Measurements from ENCODE around the gene ANGEL1. TPM values are rescaled to one million over a fixed set of nuclear protein-coding genes. Genes with fewer than 3 reads are reported as not detected.

ANGEL1 gene
- total RNA-seq, 1 experiment from 2014 or later, result 19.9 TPM

- H3K4me1 ChIP-seq (ENCODE audit: insufficient read depth, low read length, poor library complexity, severe bottlenecking), result no peaks in the 10 kb centered on the region
- no TSS peak for BruUV-seq (replicated peaks)
- H3K4me3 ChIP-seq (ENCODE audit: low read depth, low read length, poor library complexity, severe bottlenecking), result no peak overlapping the region
- no peaks in the 10 kb centered on the region for H3K27me3 ChIP-seq (replicated peaks; ENCODE audit: insufficient read depth, low read depth, low read length, poor library complexity)
- no peak for TF ChIP-seq CTCF (conservative IDR thresholded peaks at IDR 0.05; ENCODE audit: low read depth, low read length)
- TF ChIP-seq EZH2 (IDR thresholded peaks at IDR 0.05; ENCODE audit: borderline replicate concordance, low read depth, low read length, poor library complexity, severe bottlenecking), result no peak
- no peak overlapping the region for H3K27ac ChIP-seq (ENCODE audit: low read depth, low read length, poor library complexity, severe bottlenecking)
- H3K9me3 ChIP-seq (ENCODE audit: low read depth, low read length, poor library complexity, severe bottlenecking), result no peaks in the 10 kb centered on the region
- no peak for DNase-seq (ENCODE audit: low spot score)
- CTCF ChIA-PET, result no interaction called here
- intact Hi-C loops (cut with micrococcal nuclease; ENCODE audit: unreplicated experiment), result no loop called here
- H3K36me3 ChIP-seq (ENCODE audit: insufficient read depth, low read length, poor library complexity, severe bottlenecking), result no peaks in the 10 kb centered on the region
- POLR2A ChIA-PET (ENCODE audit: low non-redundant PET), result no interaction called here
Observed at GRCh38 chr14:76773188-76773885, 39.3 kb downstream of the ANGEL1 start.

- intact Hi-C loops (cut with micrococcal nuclease; ENCODE audit: unreplicated experiment), result no loop called here
- Histone ChIP-seq H3K4me3 (ENCODE audit: low read depth, low read length, poor library complexity, severe bottlenecking) (no peak overlapping the region), H3K36me3 (ENCODE audit: insufficient read depth, low read length, poor library complexity, severe bottlenecking) (no peaks in the 10 kb centered on the region), H3K27me3 (replicated peaks; ENCODE audit: insufficient read depth, low read depth, low read length, poor library complexity) (no peaks in the 10 kb centered on the region), H3K9me3 (ENCODE audit: low read depth, low read length, poor library complexity, severe bottlenecking) (no peaks in the 10 kb centered on the region), H3K4me1 (ENCODE audit: insufficient read depth, low read length, poor library complexity, severe bottlenecking) (no peaks in the 10 kb centered on the region), H3K27ac (ENCODE audit: low read depth, low read length, poor library complexity, severe bottlenecking) (no peak overlapping the region)
- no TSS peak for BruUV-seq (replicated peaks)
- no peak for DNase-seq (ENCODE audit: low spot score)
- CTCF ChIA-PET, result no interaction called here
- TF ChIP-seq EZH2 (IDR thresholded peaks at IDR 0.05; ENCODE audit: borderline replicate concordance, low read depth, low read length, poor library complexity, severe bottlenecking), result no peak
- no peak for TF ChIP-seq CTCF (conservative IDR thresholded peaks at IDR 0.05; ENCODE audit: low read depth, low read length)
- POLR2A ChIA-PET (ENCODE audit: low non-redundant PET), result no interaction called here
Observed at GRCh38 chr14:76772300-76773187, 40.1 kb downstream of the ANGEL1 start.

- POLR2A ChIA-PET (ENCODE audit: low non-redundant PET), result no interaction called here
- intact Hi-C loops (cut with micrococcal nuclease; ENCODE audit: unreplicated experiment), result no loop called here
- no peaks in the 10 kb centered on the region for H3K9me3 ChIP-seq (ENCODE audit: low read depth, low read length, poor library complexity, severe bottlenecking)
- no peak overlapping the region for H3K4me3 ChIP-seq (ENCODE audit: low read depth, low read length, poor library complexity, severe bottlenecking)
- H3K27ac ChIP-seq (ENCODE audit: low read depth, low read length, poor library complexity, severe bottlenecking), result no peak overlapping the region
- no peaks in the 10 kb centered on the region for H3K27me3 ChIP-seq (replicated peaks; ENCODE audit: insufficient read depth, low read depth, low read length, poor library complexity)
- no peaks in the 10 kb centered on the region for H3K36me3 ChIP-seq (ENCODE audit: insufficient read depth, low read length, poor library complexity, severe bottlenecking)
- TF ChIP-seq CTCF (conservative IDR thresholded peaks at IDR 0.05; ENCODE audit: low read depth, low read length), result no peak
- no peak for TF ChIP-seq EZH2 (IDR thresholded peaks at IDR 0.05; ENCODE audit: borderline replicate concordance, low read depth, low read length, poor library complexity, severe bottlenecking)
- H3K4me1 ChIP-seq (ENCODE audit: insufficient read depth, low read length, poor library complexity, severe bottlenecking), result no peaks in the 10 kb centered on the region
- no peak for DNase-seq (ENCODE audit: low spot score)
- CTCF ChIA-PET, result no interaction called here
- BruUV-seq (replicated peaks), result no TSS peak
Observed at GRCh38 chr14:76771437-76771980, 41.2 kb downstream of the ANGEL1 start.
